Right lobe of liver (tissue), 6 donors: ENCODE data around the gene GRN. TPM values are rescaled to one million over a fixed set of nuclear protein-coding genes. Genes with fewer than 3 reads are reported as not detected.

Experiments used
- ATAC-seq, 4 donors: fragments of 200-7000 bp; cut with Tn5 transposase; one replicate each; pipeline ENCODE4 v1.9.1; 2020; ENCODE audit warnings: mild to moderate bottlenecking in 4 of 4, moderate library complexity in 4 of 4
- DNase-seq, 3 donors: peaks; one replicate each; pipeline ENCODE4 v3.0.0-alpha.2; 2020
- H3K27ac ChIP-seq, 3 donors: fragments of 200-600 bp; one replicate each; pipeline ENCODE4 v1.8.0; 2022
- H3K27me3 ChIP-seq, 2 donors: fragments of 200-600 bp; one replicate each; pipeline ENCODE4 v1.8.0; 2022
- H3K36me3 ChIP-seq, 4 donors: fragments of 200-600 bp; sonication (generic) in 1 of 4; one replicate each; pipeline versions ENCODE4 v1.5.1 to v1.8.0; 2017 to 2022; ENCODE audit warnings: control low read depth in 1 of 4
- H3K4me1 ChIP-seq, 4 donors: fragments of 200-600 bp; sonication (generic) in 1 of 4; one replicate each; pipeline versions ENCODE4 v1.5.1 to v1.8.0; 2017 to 2022; ENCODE audit warnings: control low read depth in 1 of 4
- H3K4me3 ChIP-seq, 3 donors: fragments of 200-600 bp; one replicate each; pipeline ENCODE4 v1.8.0; 2022
- H3K9me3 ChIP-seq, 4 donors: fragments of 200-600 bp; sonication (generic) in 1 of 4; one replicate each; pipeline versions ENCODE4 v1.5.1 to v1.8.0; 2017 to 2022; ENCODE audit warnings: control low read depth in 1 of 4
- CTCF ChIP-seq, 4 donors: fragments of 200-600 bp in 3 of 4; fragments of 450-650 bp in 1 of 4; IDR thresholded peaks; one replicate each; pipeline versions ENCODE4 v1.5.1 to v1.8.0; 2016 to 2022; ENCODE audit warnings: antibody characterized with exemption in 4 of 4, mild to moderate bottlenecking in 2 of 4
- POLR2A ChIP-seq: fragments of 450-650 bp; IDR thresholded peaks from one replicate; pipeline ENCODE4 v1.6.1; 2017; ENCODE audit warnings: antibody characterized with exemption, mild to moderate bottlenecking
- WGBS: methylation state at CpG from one replicate; pipeline ENCODE4 v1.1.6; 2018; ENCODE audit warnings: low coverage, low lambda C conversion rate; ENCODE audit not compliant: insufficient coverage; ENCODE audit errors: missing lambda C conversion rate; 5-methylcytosine and 5-hydroxymethylcytosine counted together
- intact Hi-C, 2 donors: fragments of 100-400 bp; cut with DNase I; formaldehyde crosslinking; loops; one replicate each; pipeline versions ENCODE4 v1.11.2 to v1.14.1; 2022
- total RNA-seq, 6 experiments: library from RNA; depleted of rRNA in 2 of 6; stranded (reverse); fragments of >200 nt in 2 of 6; fragmentation: NEBNext Ultra II Directional in 3 of 6; extraction: Animal tissue kit (Norgen Biotek cat#: 25700) in 3 of 6; gene quantifications; one replicate each; pipeline versions ENCODE4 v1.1.0 to v1.2.4, GENCODE V29; 2016 to 2023
- donor health status: DM: no; HTN: yes; CAD: no.
- donor health status: DM: no; HTN: no; CAD: no.
- donor health status: DM: no; HTN: no; CAD: no.
- donor health status: DM: no; HTN: yes; CAD: no.
- donor health status: DM: no; HTN: yes; CAD: no.

Gene GRN
- total RNA-seq, 6 experiments from 2014 or later, result 84.5 to 230 (median 150) TPM

GRCh38 chr17:44351961-44352827 lies 7.1 kb downstream of the GRN start:
- H3K36me3 ChIP-seq, result peaks cover 0 to 25% (median 10%) of the 10 kb centered on the region in 4 donors

GRCh38 chr17:44352828-44353671 lies 7.9 kb downstream of the GRN start:
- Histone ChIP-seq H3K4me3 (no peak overlapping the region), H3K27ac (no peak overlapping the region)

More at GRCh38 chr17:44351961-44352827, 7.1 kb downstream of the GRN start:
- intact Hi-C loops, result loop anchor here in 1 of 2 donors (10.0 kb wide), 1 partner anchor 137 kb away; the partner anchor contains the start of gene UBTF
- DNase-seq (no peak), ATAC-seq (no peak)
- WGBS, result 85% methylated on average over 4 of the region's 36 CpGs
- Histone ChIP-seq H3K4me1 (peaks cover 0 to 2% (median 0%) of the 10 kb centered on the region in 4 donors), H3K4me3 (no peak overlapping the region), H3K9me3 (no peaks in the 10 kb centered on the region), H3K27ac (no peak overlapping the region), H3K27me3 (no peaks in the 10 kb centered on the region)
- no peak for TF ChIP-seq POLR2A
- no peak for TF ChIP-seq CTCF (IDR thresholded peaks at IDR 0.05)

GRCh38 chr17:44353672-44354331 lies 8.7 kb downstream of the GRN start:
- no CpG with 5 or more reads among the region's 98 CpGs for whole genome bisulfite sequencing
- Histone ChIP-seq H3K27ac (no peak overlapping the region), H3K4me3 (no peak overlapping the region), H3K27me3 (no peaks in the 10 kb centered on the region), H3K36me3 (peaks cover 0 to 25% (median 10%) of the 10 kb centered on the region in 4 donors), H3K4me1 (no peaks in the 10 kb centered on the region), H3K9me3 (no peaks in the 10 kb centered on the region)
- intact Hi-C loops, result loop anchor here in 1 of 2 donors (10.0 kb wide), 1 partner anchor 139 kb away; the partner anchor contains the start of gene UBTF
- ATAC-seq (peak; percentile 20 to 37 (median 32)), DNase-seq (peak in 1 of 3 donors; percentile 50)
- TF ChIP-seq POLR2A (no peak), CTCF (IDR thresholded peaks at IDR 0.05) (no peak)

More at GRCh38 chr17:44352828-44353671, 7.9 kb downstream of the GRN start:
- ATAC-seq (no peak), DNase-seq (no peak)
- Histone ChIP-seq H3K4me1 (peaks cover 0 to 2% (median 0%) of the 10 kb centered on the region in 4 donors), H3K27me3 (no peaks in the 10 kb centered on the region), H3K9me3 (no peaks in the 10 kb centered on the region), H3K36me3 (peaks cover 0 to 25% (median 10%) of the 10 kb centered on the region in 4 donors)
- intact Hi-C loops, result loop anchor here in 1 of 2 donors (10.0 kb wide), 1 partner anchor 138 kb away; the partner anchor contains the start of gene UBTF
- TF ChIP-seq CTCF (IDR thresholded peaks at IDR 0.05), result no peak
- no peak for TF ChIP-seq POLR2A
- WGBS, result 73% methylated on average over 10 of the region's 22 CpGs
